HEK293 (cell line): ENCODE measurements around the gene KBTBD8.

Experiments
- CTCF ChIA-PET: fragments of 350-600 bp; formaldehyde crosslinking; extraction: SDS; loops from one replicate; lab custom pipeline; 2021; ENCODE audit warnings: antibody characterized with exemption; lab: Yijun Ruan, JAX
- POLR2A ChIA-PET: fragments of 300-600 bp; formaldehyde crosslinking; extraction: SDS; loops from one replicate; lab custom pipeline; 2020; ENCODE audit warnings: antibody characterized with exemption, inconsistent platforms; lab: Yijun Ruan, JAX
- H3K27ac ChIP-seq: fragments of 200-500 bp; sonication (Bioruptor generic); 2 replicates; pipeline ENCODE4 v1.5.1; 2014; ENCODE audit warnings: low read depth, low read length, control low read depth, inconsistent platforms; ENCODE audit errors: extremely low read depth
- H3K36me3 ChIP-seq, 2 experiments: fragments of 200-500 bp in 1 of 2; sonication (Bioruptor generic) in 1 of 2; 1 replicate in 1 of 2; 2 replicates in 1 of 2; pipeline ENCODE4 v1.5.1; 2014 to 2017; ENCODE audit warnings: inconsistent platforms in 2 of 2, low read length in 2 of 2; ENCODE audit not compliant: control insufficient read depth in 2 of 2, insufficient read depth in 1 of 2
- H3K4me1 ChIP-seq: fragments of 200-500 bp; sonication (Bioruptor generic); 2 replicates; pipeline ENCODE4 v1.5.1; 2014; ENCODE audit warnings: mild to moderate bottlenecking, low read length, inconsistent platforms; ENCODE audit not compliant: control insufficient read depth, insufficient read depth
- H3K4me3 ChIP-seq: 2 replicates; pipeline ENCODE4 v1.5.1; 2011; ENCODE audit warnings: low read depth, mild to moderate bottlenecking, control low read depth, low read length, moderate library complexity
- H3K9me3 ChIP-seq: fragments of 200-500 bp; sonication (Bioruptor generic); 2 replicates; pipeline ENCODE4 v1.5.1; 2014; ENCODE audit warnings: low read depth, low read length, inconsistent platforms; ENCODE audit not compliant: control insufficient read depth, insufficient read depth
- GLI2 ChIP-seq: fragments of 450-650 bp; formaldehyde crosslinking; IDR thresholded peaks from 2 replicates; pipeline ENCODE4; 2017; ENCODE audit warnings: missing biosample characterization, missing genetic modification characterization, low read depth, borderline replicate concordance
- KLF17 ChIP-seq: fragments of 450-650 bp; formaldehyde crosslinking; IDR thresholded peaks from 2 replicates; pipeline ENCODE4 v1.5.1; 2016; ENCODE audit warnings: missing biosample characterization, missing genetic modification characterization
- OSR2 ChIP-seq: fragments of 450-650 bp; formaldehyde crosslinking; IDR thresholded peaks from 2 replicates; pipeline ENCODE4 v1.5.1; 2016; ENCODE audit warnings: missing biosample characterization, missing genetic modification characterization
- RBAK ChIP-seq: fragments of 450-650 bp; formaldehyde crosslinking; IDR thresholded peaks from 2 replicates; pipeline ENCODE4 v1.5.1; 2016; ENCODE audit warnings: missing biosample characterization, missing genetic modification characterization
- SP3 ChIP-seq: fragments of 450-650 bp; formaldehyde crosslinking; IDR thresholded peaks from 2 replicates; pipeline ENCODE4 v1.5.1; 2016; ENCODE audit warnings: missing biosample characterization, missing genetic modification characterization
- YY1 ChIP-seq: fragments of 450-650 bp; formaldehyde crosslinking; IDR thresholded peaks from 2 replicates; pipeline ENCODE4 v1.5.1; 2018; ENCODE audit warnings: missing biosample characterization, missing genetic modification characterization
- ZBTB1 ChIP-seq: fragments of 450-650 bp; formaldehyde crosslinking; IDR thresholded peaks from 2 replicates; pipeline ENCODE4 v1.5.1; 2016; ENCODE audit warnings: missing biosample characterization, missing genetic modification characterization
- ZBTB11 ChIP-seq: fragments of 450-650 bp; formaldehyde crosslinking; conservative IDR thresholded peaks from 2 replicates; pipeline ENCODE4 v1.5.1; 2016; ENCODE audit warnings: low read depth, missing biosample characterization, missing genetic modification characterization
- ZBTB7A ChIP-seq: fragments of 450-650 bp; formaldehyde crosslinking; IDR thresholded peaks from 2 replicates; pipeline ENCODE4 v1.5.1; 2016; ENCODE audit warnings: low read depth, missing biosample characterization, missing genetic modification characterization
- ZFP41 ChIP-seq: fragments of 450-650 bp; formaldehyde crosslinking; IDR thresholded peaks from 2 replicates; pipeline ENCODE4 v1.5.1; 2016; ENCODE audit warnings: missing biosample characterization, missing genetic modification characterization, borderline replicate concordance
- ZNF114 ChIP-seq: fragments of 450-650 bp; formaldehyde crosslinking; IDR thresholded peaks from 2 replicates; pipeline ENCODE4 v1.5.0; 2017; ENCODE audit warnings: missing biosample characterization, missing genetic modification characterization
- ZNF169 ChIP-seq: fragments of 450-650 bp; formaldehyde crosslinking; IDR thresholded peaks from 2 replicates; pipeline ENCODE4 v1.5.1; 2016; ENCODE audit warnings: missing biosample characterization, missing genetic modification characterization
- ZNF26 ChIP-seq: fragments of 450-650 bp; formaldehyde crosslinking; IDR thresholded peaks from 2 replicates; pipeline ENCODE4 v1.5.1; 2016; ENCODE audit warnings: missing biosample characterization, missing genetic modification characterization
- ZNF266 ChIP-seq: fragments of 450-650 bp; formaldehyde crosslinking; IDR thresholded peaks from 2 replicates; pipeline ENCODE4 v1.5.1; 2016; ENCODE audit warnings: missing biosample characterization, missing genetic modification characterization, low read depth
- ZNF404 ChIP-seq: fragments of 450-650 bp; formaldehyde crosslinking; IDR thresholded peaks from 2 replicates; pipeline ENCODE4 v1.5.1; 2017; ENCODE audit warnings: missing biosample characterization, missing genetic modification characterization
- ZNF501 ChIP-seq: fragments of 450-650 bp; formaldehyde crosslinking; IDR thresholded peaks from 2 replicates; pipeline ENCODE4 v1.5.1; 2016; ENCODE audit warnings: missing biosample characterization, missing genetic modification characterization
- ZNF529 ChIP-seq: fragments of 450-650 bp; formaldehyde crosslinking; IDR thresholded peaks from 2 replicates; pipeline ENCODE4 v1.5.1; 2017; ENCODE audit warnings: missing genetic modification characterization, missing biosample characterization; ENCODE audit not compliant: insufficient replicate concordance
- ZNF600 ChIP-seq: fragments of 450-650 bp; formaldehyde crosslinking; IDR thresholded peaks from 2 replicates; pipeline ENCODE4 v1.5.1; 2016; ENCODE audit warnings: missing biosample characterization, missing genetic modification characterization
- ZNF664 ChIP-seq: fragments of 450-650 bp; formaldehyde crosslinking; IDR thresholded peaks from 2 replicates; pipeline ENCODE4 v1.5.1; 2016; ENCODE audit warnings: missing biosample characterization, missing genetic modification characterization
- ZNF670 ChIP-seq: fragments of 450-650 bp; formaldehyde crosslinking; IDR thresholded peaks from 2 replicates; pipeline ENCODE4 v1.5.1; 2016; ENCODE audit warnings: missing biosample characterization, missing genetic modification characterization, low read depth
- ZNF704 ChIP-seq: fragments of 450-650 bp; formaldehyde crosslinking; IDR thresholded peaks from 2 replicates; pipeline ENCODE4 v1.5.1; 2016; ENCODE audit warnings: missing biosample characterization, missing genetic modification characterization
- ZNF843 ChIP-seq: fragments of 450-650 bp; formaldehyde crosslinking; IDR thresholded peaks from 2 replicates; pipeline ENCODE4 v1.5.1; 2016; ENCODE audit warnings: missing biosample characterization, missing genetic modification characterization

The KBTBD8 gene

GRCh38 chr3:66983101-66983500 is 15.0 kb upstream of the KBTBD8 start (continued):
- TF ChIP-seq SP3: no peak

GRCh38 chr3:66985336-66985920 is 12.7 kb upstream of the KBTBD8 start:
- Histone ChIP-seq H3K9me3 (no peaks in the 10 kb centered on the region), H3K36me3 (no peaks in the 10 kb centered on the region), H3K4me3 (no peak overlapping the region), H3K4me1 (no peaks in the 10 kb centered on the region), H3K27ac (no peak overlapping the region)
- no peak for TF ChIP-seq ZNF26
- TF ChIP-seq ZNF169: no peak
- no peak for TF ChIP-seq ZFP41 (tag by site-specific recombination)
- ChIA-PET POLR2A (no interaction called here), CTCF (no interaction called here)

GRCh38 chr3:66986406-66986805 is 11.7 kb upstream of the KBTBD8 start:
- no peak overlapping the region for H3K4me3 ChIP-seq
- no peaks in the 10 kb centered on the region for H3K9me3 ChIP-seq
- ChIA-PET POLR2A (no interaction called here), CTCF (no interaction called here)
- TF ChIP-seq OSR2: no peak
- TF ChIP-seq ZNF404: no peak
- TF ChIP-seq GLI2 (tag by site-specific recombination): no peak
- TF ChIP-seq ZNF114 (tag by site-specific recombination): no peak
- TF ChIP-seq KLF17 (tag by site-specific recombination): no peak
- no peak for TF ChIP-seq ZNF600
- TF ChIP-seq ZNF664: no peak
- TF ChIP-seq ZNF266 (tag by site-specific recombination): no peak
- no peak for TF ChIP-seq ZBTB7A (tag by site-specific recombination)
- TF ChIP-seq ZBTB11 (tag by site-specific recombination): no peak
- TF ChIP-seq ZNF843 (tag by site-specific recombination): no peak
- TF ChIP-seq YY1 (tag by site-specific recombination): no peak
- no peak for TF ChIP-seq RBAK (tag by site-specific recombination)
- no peak for TF ChIP-seq ZNF670 (tag by site-specific recombination)
- no peak for TF ChIP-seq ZNF501 (tag by site-specific recombination)
- TF ChIP-seq ZBTB1 (tag by site-specific recombination): no peak
- no peak for TF ChIP-seq ZNF529 (tag by site-specific recombination)
- no peak for TF ChIP-seq ZNF704
- no peaks in the 10 kb centered on the region for H3K36me3 ChIP-seq
- no peak overlapping the region for H3K27ac ChIP-seq
- no peaks in the 10 kb centered on the region for H3K4me1 ChIP-seq
